Uterus (tissue), 2 donors: Measurements from ENCODE around the gene GMPS.

ENCODE experiments used
- POLR2A ChIP-seq, 2 donors: fragments of 450-650 bp; IDR thresholded peaks; one replicate each; pipeline ENCODE4 v1.6.1; 2016; ENCODE audit warnings: antibody characterized with exemption in 2 of 2, mild to moderate bottlenecking in 1 of 2, moderate library complexity in 1 of 2
- TF ChIP-seq, protein P1 (sequence below), 4 experiments: fragments of 200-600 bp in 2 of 4; fragments of 450-650 bp in 2 of 4; sonication (generic) in 2 of 4; IDR thresholded peaks; one replicate each; pipeline ENCODE4 v1.5.1; 2016 to 2019; ENCODE audit warnings: antibody characterized with exemption in 4 of 4, mild to moderate bottlenecking in 2 of 4, moderate library complexity in 1 of 4

- TF ChIP-seq, protein P1, sequence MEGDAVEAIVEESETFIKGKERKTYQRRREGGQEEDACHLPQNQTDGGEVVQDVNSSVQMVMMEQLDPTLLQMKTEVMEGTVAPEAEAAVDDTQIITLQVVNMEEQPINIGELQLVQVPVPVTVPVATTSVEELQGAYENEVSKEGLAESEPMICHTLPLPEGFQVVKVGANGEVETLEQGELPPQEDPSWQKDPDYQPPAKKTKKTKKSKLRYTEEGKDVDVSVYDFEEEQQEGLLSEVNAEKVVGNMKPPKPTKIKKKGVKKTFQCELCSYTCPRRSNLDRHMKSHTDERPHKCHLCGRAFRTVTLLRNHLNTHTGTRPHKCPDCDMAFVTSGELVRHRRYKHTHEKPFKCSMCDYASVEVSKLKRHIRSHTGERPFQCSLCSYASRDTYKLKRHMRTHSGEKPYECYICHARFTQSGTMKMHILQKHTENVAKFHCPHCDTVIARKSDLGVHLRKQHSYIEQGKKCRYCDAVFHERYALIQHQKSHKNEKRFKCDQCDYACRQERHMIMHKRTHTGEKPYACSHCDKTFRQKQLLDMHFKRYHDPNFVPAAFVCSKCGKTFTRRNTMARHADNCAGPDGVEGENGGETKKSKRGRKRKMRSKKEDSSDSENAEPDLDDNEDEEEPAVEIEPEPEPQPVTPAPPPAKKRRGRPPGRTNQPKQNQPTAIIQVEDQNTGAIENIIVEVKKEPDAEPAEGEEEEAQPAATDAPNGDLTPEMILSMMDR (IDR thresholded peaks at IDR 0.05), result no peak
- TF ChIP-seq POLR2A (IDR thresholded peaks at IDR 0.05), result no peak
Observed at GRCh38 chr3:155853214-155854140, 17.0 kb upstream of the GMPS start.
